ENCODE data around the gene DYRK1B.

GRCh38 chr19:39838569-39838968 lies 4.6 kb upstream of the DYRK1B start:
- TF ChIP-seq EZH2phosphoT487 (IDR thresholded peaks at IDR 0.05; ENCODE audit: unreplicated experiment), result no peak
- TF ChIP-seq CTCF (conservative IDR thresholded peaks at IDR 0.05; ENCODE audit: low read depth in 2 of 2), result no peak

Data from GM23338 (cell line).